Rectal smooth muscle tissue (tissue), 1 donor: ENCODE results near the gene OR7E24.
"Not testable (repeated sequence)": the region's sequence is repeated elsewhere in the genome, so short reads cannot be mapped to it uniquely, and the experiment has no call there.

Source experiments
- H3K27ac ChIP-seq: one replicate; pipeline ENCODE4 v1.7.0; 2013; ENCODE audit warnings: low read depth, low read length, inconsistent platforms
- H3K27me3 ChIP-seq: one replicate; pipeline ENCODE4 v1.7.0; 2013; ENCODE audit warnings: low read length; ENCODE audit not compliant: control insufficient read depth, insufficient read depth
- H3K36me3 ChIP-seq: one replicate; pipeline ENCODE4 v1.7.0; 2013; ENCODE audit warnings: low read length; ENCODE audit not compliant: control insufficient read depth, insufficient read depth
- H3K4me1 ChIP-seq: one replicate; pipeline ENCODE4 v1.7.0; 2013; ENCODE audit warnings: low read length; ENCODE audit not compliant: control insufficient read depth, insufficient read depth
- H3K4me3 ChIP-seq: one replicate; pipeline ENCODE4 v1.7.0; 2013; ENCODE audit warnings: low read length
- H3K9ac ChIP-seq: one replicate; pipeline ENCODE4 v1.7.0; 2013; ENCODE audit warnings: low read length

Gene OR7E24

GRCh38 chr19:9250630-9251029 is at the start of gene OR7E24:
TSS of gene OR7E24 (plus strand) at chr19:9250930. CDS start at chr19:9251044, 114 bp downstream.
- H3K36me3 ChIP-seq = no peaks in the 10 kb centered on the region
- H3K9ac ChIP-seq = no peak within 1 kb of the TSS
- no peak within 1 kb of the TSS for H3K4me3 ChIP-seq
- H3K4me1 ChIP-seq = no peaks in the 10 kb centered on the region
- no peaks in the 10 kb centered on the region for H3K27me3 ChIP-seq
- H3K27ac ChIP-seq = no peak within 1 kb of the TSS

- H3K27ac ChIP-seq = no peak overlapping the region
- H3K4me1 ChIP-seq = no peaks in the 10 kb centered on the region
- no peaks in the 10 kb centered on the region for H3K27me3 ChIP-seq
- H3K36me3 ChIP-seq = no peaks in the 10 kb centered on the region
- H3K4me3 ChIP-seq = peak overlapping the region; percentile 55
- H3K9ac ChIP-seq = no peak overlapping the region
These were observed 45.1 kb upstream of the OR7E24 start for GRCh38 chr19:9205501-9206113.

GRCh38 chr19:9219489-9219888 is 31.2 kb upstream of the OR7E24 start, which contains the start of gene OR7D4:
TSS of gene OR7D4 (minus strand) at chr19:9219589. CDS start at chr19:9214837, 4,752 bp downstream.
- H3K27me3 ChIP-seq = no peaks in the 10 kb centered on the region
- H3K4me3 ChIP-seq = no peak within 1 kb of the TSS

GRCh38 chr19:9251236-9251635 is 506 bp downstream of the OR7E24 start:
- Histone ChIP-seq H3K4me1 (no peaks in the 10 kb centered on the region), H3K27me3 (no peaks in the 10 kb centered on the region), H3K4me3 (no peak overlapping the region), H3K36me3 (no peaks in the 10 kb centered on the region), H3K9ac (no peak overlapping the region), H3K27ac (no peak overlapping the region)

More at GRCh38 chr19:9219489-9219888, 31.2 kb upstream of the OR7E24 start, which contains the start of gene OR7D4:
- Histone ChIP-seq H3K36me3 (no peaks in the 10 kb centered on the region), H3K9ac (no peak within 1 kb of the TSS), H3K27ac (no peak within 1 kb of the TSS), H3K4me1 (no peaks in the 10 kb centered on the region)

- H3K9ac ChIP-seq, H3K4me3 ChIP-seq, H3K36me3 ChIP-seq, H3K27me3 ChIP-seq, H3K27ac ChIP-seq, H3K4me1 ChIP-seq: not testable (repeated sequence)
These were observed 32.8 kb downstream of the OR7E24 start for GRCh38 chr19:9283485-9283884.

GRCh38 chr19:9289231-9289884 is 38.6 kb downstream of the OR7E24 start:
- no peaks in the 10 kb centered on the region for H3K4me1 ChIP-seq
- H3K36me3 ChIP-seq = peaks cover 4% of the 10 kb centered on the region
- no peak overlapping the region for H3K27ac ChIP-seq
- H3K4me3 ChIP-seq = no peak overlapping the region
- H3K27me3 ChIP-seq = no peaks in the 10 kb centered on the region
- no peak overlapping the region for H3K9ac ChIP-seq

GRCh38 chr19:9295411-9295849 is 44.7 kb downstream of the OR7E24 start:
- Histone ChIP-seq H3K9ac (no peak overlapping the region), H3K4me1 (no peaks in the 10 kb centered on the region), H3K4me3 (no peak overlapping the region), H3K27ac (no peak overlapping the region), H3K36me3 (peaks cover 32% of the 10 kb centered on the region), H3K27me3 (no peaks in the 10 kb centered on the region)

GRCh38 chr19:9296336-9296735 is 45.6 kb downstream of the OR7E24 start:
- peaks cover 39% of the 10 kb centered on the region for H3K36me3 ChIP-seq
- H3K4me1 ChIP-seq = no peaks in the 10 kb centered on the region
- no peak overlapping the region for H3K27ac ChIP-seq
- no peak overlapping the region for H3K9ac ChIP-seq
- H3K4me3 ChIP-seq = no peak overlapping the region
- H3K27me3 ChIP-seq = no peaks in the 10 kb centered on the region
